RWPE2 (cell line): ENCODE measurements around the gene FRMPD1.
"Not testable (repeated sequence)": the region's sequence is repeated elsewhere in the genome, so short reads cannot be mapped to it uniquely, and the experiment has no call there.

Source experiments
- ATAC-seq: fragments of 200-7000 bp; cut with Tn5 transposase; 3 replicates; pipeline ENCODE4 v1.9.1; 2021; ENCODE audit warnings: low read depth
- DNase-seq: peaks from one replicate; pipeline ENCODE4 v3.0.0-alpha.2; 2020; ENCODE audit warnings: low spot score
- H3K27ac ChIP-seq: fragments of 450-650 bp; 2 replicates; pipeline ENCODE4 v1.5.1; 2017; ENCODE audit warnings: mild to moderate bottlenecking; ENCODE audit not compliant: poor library complexity, severe bottlenecking
- H3K27me3 ChIP-seq: fragments of 250-450 bp; sonication (Bioruptor Pico); 2 replicates; pipeline ENCODE4 v1.5.1; 2021; ENCODE audit warnings: mild to moderate bottlenecking, moderate library complexity; ENCODE audit not compliant: insufficient read depth, poor library complexity, severe bottlenecking
- H3K36me3 ChIP-seq: fragments of 250-450 bp; sonication (Bioruptor Pico); 2 replicates; pipeline ENCODE4 v1.5.1; 2020; ENCODE audit warnings: low read depth, mild to moderate bottlenecking, moderate library complexity
- H3K4me1 ChIP-seq: fragments of 250-450 bp; sonication (Bioruptor Pico); 2 replicates; pipeline ENCODE4 v1.5.1; 2021; ENCODE audit warnings: mild to moderate bottlenecking, moderate library complexity; ENCODE audit not compliant: insufficient read depth, poor library complexity, severe bottlenecking
- H3K4me3 ChIP-seq: fragments of 250-450 bp; sonication (Bioruptor Pico); 2 replicates; pipeline ENCODE4 v1.5.1; 2021; ENCODE audit warnings: mild to moderate bottlenecking, moderate library complexity; ENCODE audit not compliant: severe bottlenecking
- H3K9me3 ChIP-seq: fragments of 250-450 bp; sonication (Bioruptor Pico); 2 replicates; pipeline ENCODE4 v1.5.1; 2021; ENCODE audit warnings: mild to moderate bottlenecking, moderate library complexity; ENCODE audit not compliant: severe bottlenecking
- CTCF ChIP-seq: fragments of 450-650 bp; IDR thresholded peaks from one replicate; pipeline ENCODE4 v1.5.1; 2017; ENCODE audit warnings: mild to moderate bottlenecking, moderate library complexity; ENCODE audit not compliant: poor library complexity, severe bottlenecking

Gene FRMPD1

GRCh38 chr9:37650873-37651768 lies at the start of gene FRMPD1:
TSS of gene FRMPD1 (plus strand) at chr9:37650954. CDS start at chr9:37692642, 41,688 bp downstream.
- DNase-seq = no peak
- Histone ChIP-seq H3K27me3 (peaks cover 57% of the 10 kb centered on the region), H3K4me1 (no peaks in the 10 kb centered on the region), H3K36me3 (no peaks in the 10 kb centered on the region), H3K27ac (no peak within 1 kb of the TSS), H3K9me3 (no peaks in the 10 kb centered on the region), H3K4me3 (peak within 1 kb of the TSS; percentile 44)
- ATAC-seq = peak; percentile 94
- peak; percentile 27 for TF ChIP-seq CTCF

- H3K27me3 ChIP-seq, H3K27ac ChIP-seq, H3K36me3 ChIP-seq, ATAC-seq, H3K4me3 ChIP-seq, H3K9me3 ChIP-seq, DNase-seq, H3K4me1 ChIP-seq: not testable (repeated sequence)
Observed at GRCh38 chr9:37602061-37602460, 48.7 kb upstream of the FRMPD1 start.

- Histone ChIP-seq H3K27ac (no peak overlapping the region), H3K36me3 (no peaks in the 10 kb centered on the region), H3K9me3 (no peaks in the 10 kb centered on the region), H3K4me3 (no peak overlapping the region), H3K4me1 (peaks cover 9% of the 10 kb centered on the region), H3K27me3 (no peaks in the 10 kb centered on the region)
- no peak for TF ChIP-seq CTCF
- DNase-seq (peak; percentile 91), ATAC-seq (peak; percentile 99)
Observed at GRCh38 chr9:37602817-37603216, 47.9 kb upstream of the FRMPD1 start.

- peaks cover 9% of the 10 kb centered on the region for H3K4me1 ChIP-seq
- DNase-seq (no peak), ATAC-seq (no peak)
- H3K4me3 ChIP-seq = no peak overlapping the region
- no peaks in the 10 kb centered on the region for H3K27me3 ChIP-seq
- H3K27ac ChIP-seq = no peak overlapping the region
- no peaks in the 10 kb centered on the region for H3K9me3 ChIP-seq
- TF ChIP-seq CTCF = no peak
- H3K36me3 ChIP-seq = no peaks in the 10 kb centered on the region
Observed at GRCh38 chr9:37604296-37604695, 46.5 kb upstream of the FRMPD1 start.

- no peak for TF ChIP-seq CTCF
- H3K36me3 ChIP-seq = no peaks in the 10 kb centered on the region
- no peak overlapping the region for H3K27ac ChIP-seq
- H3K4me3 ChIP-seq = no peak overlapping the region
- DNase-seq (no peak), ATAC-seq (no peak)
- H3K9me3 ChIP-seq = no peaks in the 10 kb centered on the region
- no peaks in the 10 kb centered on the region for H3K27me3 ChIP-seq
- peaks cover under 1% of the 10 kb centered on the region for H3K4me1 ChIP-seq
Observed at GRCh38 chr9:37608250-37608649, 42.5 kb upstream of the FRMPD1 start.
